Measurements from ENCODE around the gene PIK3IP1. TPM values are rescaled to one million over a fixed set of nuclear protein-coding genes. Genes with fewer than 3 reads are reported as not detected.
A peak's percentile ranks its signal among the peaks of the same experiment; 100 is the strongest.
"Not testable (repeated sequence)": the region's sequence is repeated elsewhere in the genome, so short reads cannot be mapped to it uniquely, and the experiment has no call there.

The PIK3IP1 gene
- total and polyA plus RNA-seq, 9 donors, result 10.8 to 48.9 (median 22.3) TPM

- TF ChIP-seq POLR2A (IDR thresholded peaks at IDR 0.05) (no peak), EP300 (IDR thresholded peaks at IDR 0.05) (no peak), CTCF (IDR thresholded peaks at IDR 0.05) (no peak)
These were observed 31.6 kb upstream of the PIK3IP1 start for GRCh38 chr22:31323578-31324550.

DNA sequence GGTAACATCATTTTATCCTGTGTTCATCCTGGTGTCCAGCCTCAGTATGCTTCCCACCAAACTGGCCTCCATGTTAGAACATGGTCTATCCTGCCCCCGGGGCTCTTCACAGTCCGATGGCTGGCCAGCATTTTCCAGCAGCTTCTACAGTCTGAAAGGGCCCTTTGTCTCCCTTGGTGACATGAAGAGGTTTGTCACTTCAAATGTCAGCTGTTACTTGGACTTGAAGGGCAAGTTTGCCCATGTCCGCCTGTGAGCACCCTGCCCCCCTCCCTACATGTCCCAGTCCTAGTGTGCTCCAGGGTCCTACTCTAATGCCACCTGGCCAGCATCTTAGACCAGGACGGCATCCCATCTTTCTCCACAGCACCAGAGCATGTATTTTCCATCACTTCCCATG, 29.1 kb upstream of the PIK3IP1 start:
- H3K27ac ChIP-seq, result no peak overlapping the region
- WGBS, 3 donors, result 83 to 94% (median 84%) methylated on average over 4 of the region's 4 CpGs

More at GRCh38 chr22:31323578-31324550, 31.6 kb upstream of the PIK3IP1 start:
- 79 to 88% (median 80%) methylated on average over 8 of the region's 8 CpGs for WGBS, 3 donors
- no peak overlapping the region for H3K27ac ChIP-seq
- no peaks in the 10 kb centered on the region for H3K36me3 ChIP-seq
- H3K4me1 ChIP-seq (ENCODE audit: insufficient read depth), result no peaks in the 10 kb centered on the region
- no peak for DNase-seq
- no peak overlapping the region for H3K4me3 ChIP-seq
- no peaks in the 10 kb centered on the region for H3K9me3 ChIP-seq
- intact Hi-C loops (cut with DNase I), result no loop called here
- no peaks in the 10 kb centered on the region for H3K27me3 ChIP-seq

GRCh38 chr22:31314220-31314619, 21.9 kb upstream of the PIK3IP1 start:
- H3K27ac ChIP-seq, result peak overlapping the region in 1 of 2 donors; percentile 93
- H3K27me3 ChIP-seq; H3K4me3 ChIP-seq; H3K36me3 ChIP-seq; H3K9me3 ChIP-seq; DNase-seq; intact Hi-C loops (cut with DNase I); H3K4me1 ChIP-seq (ENCODE audit: insufficient read depth): not testable (repeated sequence)
- WGBS, 3 donors, result 78 to 97% (median 92%) methylated on average over 1 of the region's 1 CpG

More for the DNA sequence above, 29.1 kb upstream of the PIK3IP1 start:
- no peaks in the 10 kb centered on the region for H3K4me1 ChIP-seq (ENCODE audit: insufficient read depth)
- no peaks in the 10 kb centered on the region for H3K27me3 ChIP-seq
- no peaks in the 10 kb centered on the region for H3K36me3 ChIP-seq
- intact Hi-C loops (cut with DNase I), result no loop called here
- no peak for DNase-seq
- H3K9me3 ChIP-seq, result no peaks in the 10 kb centered on the region
- TF ChIP-seq CTCF (IDR thresholded peaks at IDR 0.05), result no peak
- no peak for TF ChIP-seq POLR2A (IDR thresholded peaks at IDR 0.05)
- TF ChIP-seq EP300 (IDR thresholded peaks at IDR 0.05), result no peak
- no peak overlapping the region for H3K4me3 ChIP-seq

- H3K4me3 ChIP-seq, result no peak overlapping the region
These were observed 21.3 kb upstream of the PIK3IP1 start for GRCh38 chr22:31313366-31314147.

More at GRCh38 chr22:31313366-31314147, 21.3 kb upstream of the PIK3IP1 start:
- Histone ChIP-seq H3K27ac (peak overlapping the region; percentile 6 to 93), H3K36me3 (no peaks in the 10 kb centered on the region), H3K27me3 (no peaks in the 10 kb centered on the region), H3K9me3 (no peaks in the 10 kb centered on the region), H3K4me1 (ENCODE audit: insufficient read depth) (peaks cover 4% of the 10 kb centered on the region)
- WGBS, 3 donors, result 5 to 15% (median 7%) methylated on average over 6 of the region's 6 CpGs
- intact Hi-C loops (cut with DNase I), result no loop called here
- peak; percentile 88 to 97 (median 94) for DNase-seq
- TF ChIP-seq CTCF (IDR thresholded peaks at IDR 0.05) (peak; percentile 64 to 87 (median 83)), EP300 (IDR thresholded peaks at IDR 0.05) (no peak), POLR2A (IDR thresholded peaks at IDR 0.05) (peak; percentile 14)
